NCI-H1930 (cell line): ENCODE results near the gene RNF14.
"Not testable (repeated sequence)": the region's sequence is repeated elsewhere in the genome, so short reads cannot be mapped to it uniquely, and the experiment has no call there.

Experiments
- DNase-seq, 2 experiments: peaks; one replicate each; lab custom pipeline; 2025; lab: John Stamatoyannopoulos, UW

Gene RNF14

GRCh38 chr5:141968914-141969608, at the start of gene RNF14:
RNF14 (plus strand) TSS chr5:141969105; CDS start chr5:141973589, 4,484 bp downstream.
- DNase-seq = peak; percentile 60 to 63

- no peak for DNase-seq
Measured at GRCh38 chr5:141919218-141920119, 49.4 kb upstream of the RNF14 start.

- no peak for DNase-seq
Measured at GRCh38 chr5:141920771-141921170, 48.1 kb upstream of the RNF14 start.

GRCh38 chr5:141922827-141923447, 46.0 kb upstream of the RNF14 start:
- not testable (repeated sequence) for DNase-seq

- peak; percentile 70 to 71 for DNase-seq
Measured at GRCh38 chr5:141923448-141924313, 45.2 kb upstream of the RNF14 start, which contains the start of gene DELE1. DELE1 (plus strand) TSS chr5:141923871; CDS start chr5:141923942, 71 bp downstream.

GRCh38 chr5:141926434-141926833, 42.5 kb upstream of the RNF14 start:
- DNase-seq = no peak

- DNase-seq = no peak
Measured at GRCh38 chr5:141928051-141928450, 40.9 kb upstream of the RNF14 start.

- DNase-seq = no peak
Measured at GRCh38 chr5:141929398-141930058, 39.4 kb upstream of the RNF14 start.

GRCh38 chr5:141931694-141932093, 37.2 kb upstream of the RNF14 start:
- DNase-seq = no peak

- no peak for DNase-seq
Measured at GRCh38 chr5:141933151-141933550, 35.8 kb upstream of the RNF14 start.

- DNase-seq = no peak
Measured at GRCh38 chr5:141934099-141934844, 34.6 kb upstream of the RNF14 start.

GRCh38 chr5:141935538-141935937, 33.4 kb upstream of the RNF14 start:
- no peak for DNase-seq

GRCh38 chr5:141940695-141941271, 28.1 kb upstream of the RNF14 start:
- no peak for DNase-seq

GRCh38 chr5:141941307-141941706, 27.6 kb upstream of the RNF14 start:
- DNase-seq = no peak

GRCh38 chr5:141941779-141942178, 27.1 kb upstream of the RNF14 start:
- no peak for DNase-seq

GRCh38 chr5:141942185-141942857, 26.6 kb upstream of the RNF14 start:
- DNase-seq = no peak

GRCh38 chr5:141944076-141944475, 24.8 kb upstream of the RNF14 start:
- DNase-seq = no peak

GRCh38 chr5:141945511-141946051, 23.3 kb upstream of the RNF14 start:
- DNase-seq = no peak

- no peak for DNase-seq
Measured at GRCh38 chr5:141947316-141947715, 21.6 kb upstream of the RNF14 start.
